Measurements from ENCODE around the gene COX4I2. TPM values are rescaled to one million over a fixed set of nuclear protein-coding genes. Genes with fewer than 3 reads are reported as not detected.

The COX4I2 gene
- total and polyA plus RNA-seq, 2 of the 8 experiments (the other 6 are each of a cell fraction or from before 2014, with no cell fraction given): 0.26 TPM; not detected in 1

DNA sequence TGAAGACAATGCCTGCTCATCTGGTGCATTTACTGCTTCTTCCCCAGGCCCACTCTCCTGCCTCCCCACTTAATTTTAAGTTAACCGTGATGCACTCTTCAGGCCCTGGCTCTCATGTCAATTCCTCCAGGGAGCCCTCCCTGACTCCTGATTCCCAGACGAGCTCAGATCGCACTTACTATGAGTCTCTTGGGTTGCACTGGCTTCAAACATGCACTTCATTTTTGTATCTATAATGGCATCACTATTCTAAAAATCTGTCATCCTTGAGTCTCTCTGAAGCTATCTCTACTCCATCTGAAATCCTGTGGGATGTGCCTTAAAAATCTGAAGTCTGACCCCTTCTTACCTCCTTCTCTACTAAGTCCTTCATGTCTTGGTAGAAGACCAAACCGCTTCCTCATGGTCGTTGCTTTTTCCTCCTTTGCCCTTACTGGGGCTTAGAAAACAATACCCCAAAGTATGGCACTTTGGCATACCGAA, 24.7 kb downstream of the COX4I2 start:
- H3K4me2 ChIP-seq (ENCODE audit: insufficient read depth in 1 of 2, low read depth in 2 of 2, low read length in 2 of 2): peak overlapping the region; percentile 57 to 88; a peak in 2 of 4 replicates
- no peak overlapping the region for H2BK15ac ChIP-seq (ENCODE audit: low read length)
- H4K5ac ChIP-seq (ENCODE audit: insufficient read length, low read depth, low read length): no peak overlapping the region
- H3K9ac ChIP-seq (replicated peaks in 1 of 4; ENCODE audit: extremely low read depth in 1 of 4, low read depth in 3 of 4, low read length in 3 of 4): no peak overlapping the region
- H3K79me1 ChIP-seq (ENCODE audit: low read depth, low read length): no peaks in the 10 kb centered on the region
- peaks cover 0 to 13% (median 6%) of the 10 kb centered on the region in 4 experiments; a peak in 4 of 8 replicates for H3K36me3 ChIP-seq (ENCODE audit: control insufficient read depth in 2 of 4, insufficient read depth in 4 of 4, low read length in 3 of 4)
- no peak overlapping the region for H2AFZ ChIP-seq (ENCODE audit: low read length)
- whole genome bisulfite sequencing, 2 experiments (ENCODE audit: extremely low coverage in 1 of 2, insufficient coverage in 1 of 2, insufficient read length in 1 of 2, insufficient replicate concordance in 2 of 2, low coverage in 1 of 2, low lambda C conversion rate in 2 of 2, missing lambda C conversion rate in 1 of 2): 66% methylated on average over 6 of the region's 6 CpGs; no CpG with 5 or more reads in 1 of the 2 experiments
- H3K23me2 ChIP-seq (ENCODE audit: low read depth, low read length): peaks cover 5% of the 10 kb centered on the region; the same call in 1 of the 2 replicates
- peaks cover 0 to 3% of the 10 kb centered on the region in 2 experiments for H4K20me1 ChIP-seq (replicated peaks in 1 of 2; ENCODE audit: control insufficient read depth in 1 of 2, insufficient read depth in 2 of 2, low read length in 2 of 2)
- no peak overlapping the region for H3K4ac ChIP-seq (replicated peaks; ENCODE audit: insufficient read length, low read depth, low read length)
- no peak overlapping the region for H2AK5ac ChIP-seq (ENCODE audit: low read depth, low read length)
- no peak overlapping the region for H3K14ac ChIP-seq (ENCODE audit: insufficient read length)
- H2BK20ac ChIP-seq (ENCODE audit: low read length): no peak overlapping the region
- no peak overlapping the region for H4K91ac ChIP-seq (replicated peaks; ENCODE audit: insufficient read length, low read length)
- no peak overlapping the region for H2BK120ac ChIP-seq (replicated peaks; ENCODE audit: low read depth, low read length)
- no peak overlapping the region for H2BK12ac ChIP-seq (ENCODE audit: low read depth, low read length)
- H2BK5ac ChIP-seq (ENCODE audit: low read depth, low read length): no peak overlapping the region; the same call in 1 of the 2 replicates
- no peak overlapping the region for H4K8ac ChIP-seq (ENCODE audit: extremely low read depth, insufficient read depth, low read length)
- H3K56ac ChIP-seq (replicated peaks; ENCODE audit: insufficient read length, low read depth, low read length): no peak overlapping the region
- ChIA-PET POLR2A (ENCODE audit: partially characterized antibody) (interaction anchor here (1.0 to 7.2 kb wide), 14 partner anchors 12 to 131 kb away, joined by 3 to 108 read pairs (median 4); partner anchors contain the start of genes BCL2L1, ID1 and TPX2), CTCF (ENCODE audit: partially characterized antibody) (interaction anchor here (0.7 to 5.8 kb wide), 29 partner anchors 11 to 273 kb away, joined by 3 to 151 read pairs (median 7); partner anchors contain the start of gene BCL2L1)
- no peak overlapping the region for H3K18ac ChIP-seq (ENCODE audit: extremely low read depth, low read length)
- no peak for DNase-seq (ENCODE audit: low read depth in 1 of 2, low spot score in 2 of 2)
- no peak overlapping the region for H3K23ac ChIP-seq (ENCODE audit: insufficient read length)
- peaks cover 0 to 7% (median 5%) of the 10 kb centered on the region in 4 experiments; a peak in 5 of 7 replicates for H3K4me1 ChIP-seq (replicated peaks in 1 of 4; ENCODE audit: control insufficient read depth in 3 of 4, insufficient read depth in 4 of 4, low read length in 3 of 4)
- FAIRE-seq: no peak
- H3K9me3 ChIP-seq (ENCODE audit: insufficient read depth in 2 of 2, low read depth in 1 of 2, low read length in 1 of 2): no peaks in the 10 kb centered on the region
- no peak overlapping the region for H3K27ac ChIP-seq (ENCODE audit: low read depth, low read length)
- no peak overlapping the region; a peak in 2 of 8 replicates for H3K4me3 ChIP-seq (ENCODE audit: extremely low read depth in 1 of 4, insufficient read depth in 2 of 4, low read depth in 3 of 4, low read length in 4 of 4)
- H3K79me2 ChIP-seq (ENCODE audit: control insufficient read depth in 1 of 2, insufficient read depth in 2 of 2, low read length in 2 of 2): no peaks in the 10 kb centered on the region
- H3K27me3 ChIP-seq (replicated peaks in 1 of 4; ENCODE audit: control insufficient read depth in 3 of 4, extremely low read depth in 1 of 4, insufficient read depth in 3 of 4, low read length in 3 of 4): no peaks in the 10 kb centered on the region
- TF ChIP-seq SRF (IDR thresholded peaks at IDR 0.05; ENCODE audit: low read depth, low read length) (no peak), EZH2 (IDR thresholded peaks at IDR 0.05; ENCODE audit: low read depth, low read length, severe bottlenecking) (no peak), CTBP2 (IDR thresholded peaks at IDR 0.05; ENCODE audit: borderline replicate concordance, insufficient read depth, insufficient read length, low read length) (no peak), SP4 (IDR thresholded peaks at IDR 0.05; ENCODE audit: low read length) (no peak), SAP30 (IDR thresholded peaks at IDR 0.05; ENCODE audit: insufficient read depth, insufficient replicate concordance, low read length) (no peak), SIN3A (conservative IDR thresholded peaks at IDR 0.05 in 1 of 2, IDR thresholded peaks at IDR 0.05 in 1 of 2; ENCODE audit: low read depth in 1 of 2, low read length in 2 of 2) (no peak), SUZ12 (IDR thresholded peaks at IDR 0.05; ENCODE audit: low read length) (no peak)
- TF ChIP-seq, protein P1, sequence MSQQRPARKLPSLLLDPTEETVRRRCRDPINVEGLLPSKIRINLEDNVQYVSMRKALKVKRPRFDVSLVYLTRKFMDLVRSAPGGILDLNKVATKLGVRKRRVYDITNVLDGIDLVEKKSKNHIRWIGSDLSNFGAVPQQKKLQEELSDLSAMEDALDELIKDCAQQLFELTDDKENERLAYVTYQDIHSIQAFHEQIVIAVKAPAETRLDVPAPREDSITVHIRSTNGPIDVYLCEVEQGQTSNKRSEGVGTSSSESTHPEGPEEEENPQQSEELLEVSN (IDR thresholded peaks at IDR 0.05): no peak

Data from H1 (cell line).